HCT116 (cell line): Measurements from ENCODE around the gene COL16A1.

Source experiments
- CBX3 ChIP-seq: IDR thresholded peaks from 2 replicates; pipeline ENCODE4 v1.6.1; 2012; ENCODE audit warnings: low read depth
- EZH2 ChIP-seq: fragments of 200-600 bp; sonication (generic); IDR thresholded peaks from 2 replicates; pipeline ENCODE4 v1.6.1; 2017; ENCODE audit warnings: antibody characterized with exemption, mixed run types
- EZH2phosphoT487 ChIP-seq: fragments of 200-600 bp; IDR thresholded peaks from 2 replicates; pipeline ENCODE4 v1.6.1; 2018; ENCODE audit warnings: antibody characterized with exemption, borderline replicate concordance
- FOSL1 ChIP-seq: IDR thresholded peaks from 2 replicates; pipeline ENCODE4 v1.6.1; 2012; ENCODE audit warnings: low read depth
- POLR2A ChIP-seq: IDR thresholded peaks from 2 replicates; pipeline ENCODE4 v1.7.0; 2011; ENCODE audit warnings: borderline replicate concordance; ENCODE audit not compliant: insufficient read depth, insufficient read length; ENCODE audit errors: extremely low read depth
- POLR2AphosphoS5 ChIP-seq: IDR thresholded peaks from 2 replicates; pipeline ENCODE4 v1.6.1; 2011; ENCODE audit warnings: mild to moderate bottlenecking, low read depth, low read length, moderate library complexity
- RAD21 ChIP-seq: IDR thresholded peaks from 2 replicates; pipeline ENCODE4 v1.6.1; 2012; ENCODE audit warnings: low read depth, mild to moderate bottlenecking
- SIN3A ChIP-seq: IDR thresholded peaks from 2 replicates; pipeline ENCODE4 v1.6.1; 2012; ENCODE audit warnings: low read depth
- ZFX ChIP-seq: fragments of 450-650 bp; IDR thresholded peaks from 2 replicates; pipeline ENCODE4 v1.6.1; 2017
- ZNF274 ChIP-seq: fragments of 200-500 bp; sonication (Bioruptor generic); IDR thresholded peaks from 2 replicates; pipeline ENCODE4 v1.6.1; 2014; ENCODE audit warnings: mild to moderate bottlenecking, low read depth, low read length, inconsistent platforms
- TF ChIP-seq, protein P1 (sequence below): IDR thresholded peaks from 2 replicates; pipeline ENCODE4 v1.6.1; 2011; ENCODE audit warnings: mild to moderate bottlenecking, low read length, moderate library complexity; ENCODE audit not compliant: insufficient replicate concordance; ENCODE audit errors: extremely low read depth
- TF ChIP-seq, protein P2 (sequence below), 3 experiments: fragments of 200-600 bp in 1 of 3; sonication (generic) in 1 of 3; IDR thresholded peaks in 2 of 3; conservative IDR thresholded peaks in 1 of 3; 2 replicates each; pipeline ENCODE4 v1.5.1; 2012 to 2017; ENCODE audit warnings: low read depth in 2 of 3, low read length in 2 of 3, antibody characterized with exemption in 1 of 3, borderline replicate concordance in 1 of 3, control low read depth in 1 of 3, mild to moderate bottlenecking in 1 of 3, mixed read lengths in 1 of 3, mixed run types in 1 of 3, moderate library complexity in 1 of 3; ENCODE audit not compliant: insufficient read depth in 1 of 3

DNA sequence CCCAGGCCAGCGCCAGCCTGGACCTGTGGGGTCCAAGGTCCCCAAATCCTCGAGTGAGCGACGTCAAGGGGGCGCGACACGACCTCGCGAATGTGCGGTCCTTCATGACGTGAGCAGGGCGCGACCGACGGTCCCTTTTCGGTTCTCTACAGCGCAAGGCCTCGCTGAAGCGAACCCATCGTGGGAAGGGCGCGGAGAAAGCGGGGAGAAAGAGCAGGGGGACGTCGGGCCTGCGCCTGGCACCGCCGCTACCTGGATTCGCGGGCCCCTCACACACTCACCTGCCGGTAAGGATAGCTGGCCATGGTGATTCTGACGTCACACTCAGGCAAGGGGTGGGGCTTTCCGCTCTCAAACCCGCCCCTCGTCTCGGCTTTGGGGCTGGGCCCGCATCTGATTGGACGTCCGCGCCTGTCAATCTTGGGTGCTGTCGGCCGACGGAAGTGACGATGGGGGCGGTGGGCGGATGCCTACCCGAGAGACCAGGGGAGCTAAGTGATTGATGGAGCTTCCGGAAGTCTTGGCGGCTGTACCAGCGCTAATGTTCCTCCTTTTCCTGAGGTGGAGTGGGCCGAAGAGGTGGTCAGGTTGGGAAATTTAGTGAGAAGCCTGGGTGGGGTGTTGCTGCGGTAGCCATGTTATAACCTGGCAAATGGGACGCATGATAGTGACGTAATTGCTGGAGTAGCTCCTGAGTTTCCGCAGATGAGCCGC, 59.1 kb downstream of the COL16A1 start, which contains the start of gene PEF1:
- TF ChIP-seq SIN3A (no peak), CBX3 (no peak), EZH2phosphoT487 (no peak), RAD21 (no peak), FOSL1 (no peak), ZNF274 (no peak), POLR2A (peak; percentile 59), POLR2AphosphoS5 (peak; percentile 78), ZFX (peak; percentile 66), EZH2 (no peak)
- TF ChIP-seq, protein P1, sequence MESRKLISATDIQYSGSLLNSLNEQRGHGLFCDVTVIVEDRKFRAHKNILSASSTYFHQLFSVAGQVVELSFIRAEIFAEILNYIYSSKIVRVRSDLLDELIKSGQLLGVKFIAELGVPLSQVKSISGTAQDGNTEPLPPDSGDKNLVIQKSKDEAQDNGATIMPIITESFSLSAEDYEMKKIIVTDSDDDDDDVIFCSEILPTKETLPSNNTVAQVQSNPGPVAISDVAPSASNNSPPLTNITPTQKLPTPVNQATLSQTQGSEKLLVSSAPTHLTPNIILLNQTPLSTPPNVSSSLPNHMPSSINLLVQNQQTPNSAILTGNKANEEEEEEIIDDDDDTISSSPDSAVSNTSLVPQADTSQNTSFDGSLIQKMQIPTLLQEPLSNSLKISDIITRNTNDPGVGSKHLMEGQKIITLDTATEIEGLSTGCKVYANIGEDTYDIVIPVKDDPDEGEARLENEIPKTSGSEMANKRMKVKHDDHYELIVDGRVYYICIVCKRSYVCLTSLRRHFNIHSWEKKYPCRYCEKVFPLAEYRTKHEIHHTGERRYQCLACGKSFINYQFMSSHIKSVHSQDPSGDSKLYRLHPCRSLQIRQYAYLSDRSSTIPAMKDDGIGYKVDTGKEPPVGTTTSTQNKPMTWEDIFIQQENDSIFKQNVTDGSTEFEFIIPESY, result no peak
- TF ChIP-seq, protein P2, sequence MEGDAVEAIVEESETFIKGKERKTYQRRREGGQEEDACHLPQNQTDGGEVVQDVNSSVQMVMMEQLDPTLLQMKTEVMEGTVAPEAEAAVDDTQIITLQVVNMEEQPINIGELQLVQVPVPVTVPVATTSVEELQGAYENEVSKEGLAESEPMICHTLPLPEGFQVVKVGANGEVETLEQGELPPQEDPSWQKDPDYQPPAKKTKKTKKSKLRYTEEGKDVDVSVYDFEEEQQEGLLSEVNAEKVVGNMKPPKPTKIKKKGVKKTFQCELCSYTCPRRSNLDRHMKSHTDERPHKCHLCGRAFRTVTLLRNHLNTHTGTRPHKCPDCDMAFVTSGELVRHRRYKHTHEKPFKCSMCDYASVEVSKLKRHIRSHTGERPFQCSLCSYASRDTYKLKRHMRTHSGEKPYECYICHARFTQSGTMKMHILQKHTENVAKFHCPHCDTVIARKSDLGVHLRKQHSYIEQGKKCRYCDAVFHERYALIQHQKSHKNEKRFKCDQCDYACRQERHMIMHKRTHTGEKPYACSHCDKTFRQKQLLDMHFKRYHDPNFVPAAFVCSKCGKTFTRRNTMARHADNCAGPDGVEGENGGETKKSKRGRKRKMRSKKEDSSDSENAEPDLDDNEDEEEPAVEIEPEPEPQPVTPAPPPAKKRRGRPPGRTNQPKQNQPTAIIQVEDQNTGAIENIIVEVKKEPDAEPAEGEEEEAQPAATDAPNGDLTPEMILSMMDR (IDR thresholded peaks at IDR 0.05 in 2 of 3, conservative IDR thresholded peaks at IDR 0.05 in 1 of 3; ENCODE audit: borderline replicate concordance in 1 of 3, insufficient read depth in 1 of 3, low read depth in 2 of 3, low read length in 2 of 3), result no peak
